IPS DF 6.9 (cell line): ENCODE measurements around the gene DOCK11.
"Not testable (repeated sequence)": the region's sequence is repeated elsewhere in the genome, so short reads cannot be mapped to it uniquely, and the experiment has no call there.

Experiments
- DNase-seq: peaks from one replicate; pipeline ENCODE4 v3.0.0-alpha.2; 2013; ENCODE audit warnings: low read depth, low spot score
- H3K27ac ChIP-seq: one replicate; pipeline ENCODE4 v1.5.1; 2013; ENCODE audit warnings: low read length, control low read depth
- H3K27me3 ChIP-seq: 2 replicates; pipeline ENCODE4 v1.6.1; 2013; ENCODE audit warnings: mild to moderate bottlenecking, low read length; ENCODE audit not compliant: control insufficient read depth, insufficient read depth
- H3K36me3 ChIP-seq: 2 replicates; pipeline ENCODE4 v1.6.1; 2013; ENCODE audit warnings: low read length; ENCODE audit not compliant: control insufficient read depth, insufficient read depth
- H3K4me1 ChIP-seq: 2 replicates; pipeline ENCODE4 v1.6.1; 2013; ENCODE audit warnings: low read length; ENCODE audit not compliant: control insufficient read depth, insufficient read depth
- H3K4me3 ChIP-seq: 2 replicates; pipeline ENCODE4 v1.5.1; 2013; ENCODE audit warnings: mild to moderate bottlenecking, low read length
- H3K9me3 ChIP-seq: 2 replicates; pipeline ENCODE4 v1.6.1; 2013; ENCODE audit warnings: low read length, inconsistent platforms; ENCODE audit not compliant: control insufficient read depth, insufficient read depth
- WGBS: extraction: QIAGEN DNeasy Blood & Tissue Kit; methylation state at CpG from one replicate; pipeline ENCODE4 v1.1.7; 2013; ENCODE audit warnings: mixed read lengths, missing lambda C conversion rate; ENCODE audit not compliant: insufficient read length, insufficient coverage; 5-methylcytosine and 5-hydroxymethylcytosine counted together

Gene DOCK11

DNA sequence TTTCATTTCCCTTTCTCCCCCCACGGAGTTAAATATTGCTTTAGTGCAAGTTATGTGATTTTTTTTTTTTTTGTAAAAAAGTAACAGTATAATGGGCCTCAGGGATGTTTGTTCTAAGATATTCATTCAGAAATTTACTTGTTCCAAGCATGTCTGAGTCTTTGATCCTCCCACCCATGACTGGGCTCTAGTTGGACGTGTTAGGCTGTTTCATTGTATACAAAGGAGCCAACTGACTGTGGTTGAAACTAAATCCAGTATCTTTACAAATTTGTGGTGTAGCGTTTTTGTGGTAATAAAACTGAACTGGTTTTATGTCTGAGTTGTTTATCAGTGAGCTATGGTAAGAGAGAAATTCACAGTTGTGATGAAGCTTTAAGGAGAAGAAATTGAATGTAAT is 74.1 kb downstream of the DOCK11 start:
- no peaks in the 10 kb centered on the region for H3K9me3 ChIP-seq
- no peaks in the 10 kb centered on the region for H3K27me3 ChIP-seq
- H3K4me1 ChIP-seq, result no peaks in the 10 kb centered on the region
- DNase-seq, result no peak
- no peak overlapping the region for H3K27ac ChIP-seq
- H3K36me3 ChIP-seq, result no peaks in the 10 kb centered on the region
- no peak overlapping the region for H3K4me3 ChIP-seq
- no CpG with 5 or more reads among the region's 3 CpGs for WGBS

DNA sequence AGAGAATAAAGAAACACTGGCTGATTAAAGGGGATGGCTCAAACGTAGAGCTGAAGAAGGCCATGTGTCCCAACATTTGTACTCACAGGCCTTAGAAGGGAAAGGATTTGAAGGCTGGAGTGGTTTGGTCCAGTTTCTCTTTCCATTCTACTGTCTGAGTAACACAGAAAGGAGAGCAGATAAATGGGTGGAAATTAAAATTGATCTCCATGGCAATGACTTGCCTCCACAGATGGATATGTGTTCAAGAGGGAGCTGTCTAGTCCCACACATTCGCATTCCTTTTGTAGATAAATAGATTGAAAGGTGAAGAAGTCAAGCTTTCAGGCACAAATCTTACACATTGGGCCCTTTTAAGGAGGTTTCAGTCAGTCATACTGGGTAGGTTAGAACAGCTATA is 74.6 kb downstream of the DOCK11 start:
- Histone ChIP-seq H3K4me1 (no peaks in the 10 kb centered on the region), H3K36me3 (no peaks in the 10 kb centered on the region), H3K27ac (no peak overlapping the region), H3K9me3 (no peaks in the 10 kb centered on the region), H3K4me3 (no peak overlapping the region), H3K27me3 (no peaks in the 10 kb centered on the region)
- WGBS, result no CpG with 5 or more reads among the region's 2 CpGs
- no peak for DNase-seq

DNA sequence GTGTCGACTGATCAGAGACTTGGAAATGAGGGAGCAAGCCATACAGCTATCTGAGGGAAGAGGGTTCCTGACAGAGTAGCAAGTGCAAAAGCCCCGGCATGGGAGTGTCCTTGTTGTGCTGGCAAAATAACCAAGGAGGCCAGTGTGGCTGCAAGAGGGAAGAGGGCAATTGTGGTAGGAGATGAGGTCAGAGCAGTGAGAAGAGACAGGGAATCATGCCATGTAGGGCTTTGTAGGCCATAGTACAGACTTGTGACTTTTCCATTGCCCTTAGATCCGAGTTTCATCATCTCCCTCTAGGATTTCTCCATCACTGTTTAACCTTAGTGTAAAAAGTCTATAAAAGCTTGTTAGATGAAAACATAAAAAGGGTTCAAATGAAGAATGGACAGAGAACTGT is 76.2 kb downstream of the DOCK11 start:
- no peak overlapping the region for H3K4me3 ChIP-seq

DNA sequence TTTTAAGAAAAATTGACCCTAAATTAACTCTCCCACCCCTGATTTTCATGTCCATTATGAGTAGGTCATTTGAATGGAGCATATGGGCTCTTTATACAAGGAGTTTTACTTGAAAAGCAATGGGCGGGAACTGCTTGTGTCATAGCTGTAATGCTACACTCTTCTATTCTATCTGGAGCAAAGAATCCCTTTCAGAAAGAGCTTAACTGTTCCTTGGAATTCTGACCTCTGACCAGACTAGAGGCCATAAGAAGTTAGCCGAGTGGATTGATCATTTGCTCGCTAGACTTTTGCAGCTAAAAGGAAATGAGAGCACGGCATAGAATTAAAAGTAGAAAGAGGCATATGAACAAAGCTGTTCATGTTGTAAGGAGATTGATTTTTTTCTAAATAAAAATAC is 79.1 kb downstream of the DOCK11 start:
- H3K27ac ChIP-seq, result no peak overlapping the region
- H3K27me3 ChIP-seq, result no peaks in the 10 kb centered on the region
- no peaks in the 10 kb centered on the region for H3K36me3 ChIP-seq
- H3K4me3 ChIP-seq, result no peak overlapping the region
- no peak for DNase-seq
- no peaks in the 10 kb centered on the region for H3K9me3 ChIP-seq
- no CpG with 5 or more reads among the region's 4 CpGs for WGBS
- H3K4me1 ChIP-seq, result no peaks in the 10 kb centered on the region

More for the DNA sequence above, 76.2 kb downstream of the DOCK11 start:
- no peak overlapping the region for H3K27ac ChIP-seq
- H3K9me3 ChIP-seq, result no peaks in the 10 kb centered on the region
- no CpG with 5 or more reads among the region's 3 CpGs for WGBS
- no peaks in the 10 kb centered on the region for H3K36me3 ChIP-seq
- H3K27me3 ChIP-seq, result no peaks in the 10 kb centered on the region
- H3K4me1 ChIP-seq, result no peaks in the 10 kb centered on the region
- no peak for DNase-seq

DNA sequence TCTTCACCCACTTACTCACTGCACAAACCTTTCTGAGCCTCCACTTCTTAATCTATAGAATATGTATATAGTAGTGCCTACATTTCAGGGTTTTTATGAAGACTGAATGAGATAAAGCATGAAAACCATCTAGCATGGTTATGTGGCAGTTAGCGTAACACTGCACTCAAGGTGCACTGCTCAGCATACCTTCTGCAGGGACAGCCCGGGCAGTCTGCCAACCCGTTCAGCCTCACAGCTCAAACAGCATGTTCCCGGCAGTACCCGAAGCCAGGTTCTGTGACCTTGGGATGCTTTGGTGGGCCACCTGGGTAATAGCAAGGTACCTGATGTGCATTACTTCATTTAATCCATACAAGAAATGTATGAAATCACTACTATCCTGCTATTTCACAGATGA is 81.4 kb downstream of the DOCK11 start:
- Histone ChIP-seq H3K27ac (no peak overlapping the region), H3K27me3 (no peaks in the 10 kb centered on the region), H3K9me3 (no peaks in the 10 kb centered on the region), H3K4me3 (no peak overlapping the region), H3K36me3 (no peaks in the 10 kb centered on the region), H3K4me1 (no peaks in the 10 kb centered on the region)
- DNase-seq, result no peak
- WGBS, result no CpG with 5 or more reads among the region's 5 CpGs

DNA sequence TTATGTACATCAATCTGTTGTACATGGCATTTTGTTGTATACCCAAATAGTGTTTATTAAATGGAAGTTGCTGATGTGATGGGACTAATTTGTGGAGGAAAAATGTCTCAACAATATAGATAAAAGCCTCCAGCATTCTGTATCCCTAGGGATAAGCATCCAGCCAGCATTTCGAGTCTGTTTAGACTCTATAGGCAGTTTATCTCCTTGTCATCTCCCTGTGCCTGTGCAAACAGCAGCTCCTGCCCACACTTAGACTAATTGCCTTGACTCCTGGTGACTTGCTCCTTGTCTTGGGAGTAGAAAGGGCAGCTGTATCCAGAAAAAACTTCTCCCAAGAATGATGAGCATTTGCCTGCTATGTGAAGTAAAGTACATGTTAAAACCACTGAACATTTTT is 83.8 kb downstream of the DOCK11 start:
- Histone ChIP-seq H3K9me3 (no peaks in the 10 kb centered on the region), H3K27ac (no peak overlapping the region), H3K4me3 (no peak overlapping the region), H3K36me3 (no peaks in the 10 kb centered on the region), H3K4me1 (no peaks in the 10 kb centered on the region), H3K27me3 (no peaks in the 10 kb centered on the region)
- no CpG with 5 or more reads among the region's 1 CpG for WGBS
- DNase-seq, result no peak

DNA sequence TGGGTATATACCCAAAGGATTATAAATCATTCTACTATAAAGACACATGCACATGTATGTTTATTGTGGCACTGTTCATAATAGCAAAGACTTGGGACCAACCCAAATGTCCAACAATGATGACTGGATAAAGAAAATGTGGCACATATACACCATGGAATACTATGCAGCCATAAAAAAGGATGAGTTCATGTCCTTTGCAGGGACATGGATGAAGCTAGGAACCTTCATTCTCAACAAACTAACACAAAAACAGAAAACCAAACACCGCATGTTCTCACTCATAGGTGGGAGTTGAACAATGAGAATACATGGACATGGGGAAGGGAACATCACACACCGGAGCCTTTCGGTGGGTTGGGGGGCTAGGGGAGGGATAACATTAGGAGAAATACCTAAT is 87.3 kb downstream of the DOCK11 start:
- not testable (repeated sequence) for DNase-seq, H3K9me3 ChIP-seq, H3K4me1 ChIP-seq, H3K27ac ChIP-seq, H3K4me3 ChIP-seq, H3K27me3 ChIP-seq, H3K36me3 ChIP-seq
- WGBS, result no CpG with 5 or more reads among the region's 3 CpGs

DNA sequence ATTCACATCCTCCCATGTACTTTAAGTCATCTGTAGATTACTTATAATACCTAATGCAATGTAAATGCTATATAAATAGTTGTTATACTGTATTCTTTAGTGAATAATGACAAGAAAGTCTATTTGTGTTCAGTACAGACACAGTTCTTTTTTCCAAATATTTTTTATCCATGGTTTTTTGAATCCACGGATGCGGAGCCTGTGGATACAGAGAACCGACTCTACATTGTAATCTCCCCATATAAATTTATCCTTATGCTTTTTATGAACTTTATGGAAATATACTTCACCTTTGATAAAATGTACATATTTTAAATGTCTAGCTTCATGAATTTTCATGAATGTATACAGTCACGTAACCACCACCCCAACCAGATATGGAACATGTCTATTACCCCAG is 88.2 kb downstream of the DOCK11 start:
- no CpG with 5 or more reads among the region's 4 CpGs for WGBS
- no peak overlapping the region for H3K4me3 ChIP-seq
- no peaks in the 10 kb centered on the region for H3K4me1 ChIP-seq
- H3K9me3 ChIP-seq, result no peaks in the 10 kb centered on the region
- no peak overlapping the region for H3K27ac ChIP-seq
- no peaks in the 10 kb centered on the region for H3K36me3 ChIP-seq
- DNase-seq, result no peak
- no peaks in the 10 kb centered on the region for H3K27me3 ChIP-seq

DNA sequence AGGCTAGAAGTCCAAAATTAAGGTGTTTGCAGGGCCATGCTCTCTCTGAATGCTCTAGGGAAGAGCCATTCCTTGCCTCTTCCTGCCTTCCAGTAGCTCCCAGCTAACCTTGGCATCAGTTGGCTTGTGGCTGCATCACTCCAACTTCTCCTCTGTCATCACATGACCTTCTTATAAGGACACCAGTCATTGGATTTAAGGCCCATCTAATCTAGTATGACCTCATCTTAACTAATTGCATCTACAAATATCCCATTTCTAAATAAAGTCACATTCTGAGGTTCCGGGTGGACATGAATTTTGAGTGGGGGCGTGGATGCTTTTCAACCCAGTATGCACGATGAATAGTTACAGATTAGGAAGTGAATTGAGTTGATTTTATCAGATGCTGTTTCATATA is 89.7 kb downstream of the DOCK11 start:
- no peak overlapping the region for H3K27ac ChIP-seq
- no peak for DNase-seq
- no peaks in the 10 kb centered on the region for H3K4me1 ChIP-seq
- no peak overlapping the region for H3K4me3 ChIP-seq
- H3K9me3 ChIP-seq, result no peaks in the 10 kb centered on the region
- WGBS, result no CpG with 5 or more reads among the region's 3 CpGs
- no peaks in the 10 kb centered on the region for H3K36me3 ChIP-seq
- no peaks in the 10 kb centered on the region for H3K27me3 ChIP-seq

DNA sequence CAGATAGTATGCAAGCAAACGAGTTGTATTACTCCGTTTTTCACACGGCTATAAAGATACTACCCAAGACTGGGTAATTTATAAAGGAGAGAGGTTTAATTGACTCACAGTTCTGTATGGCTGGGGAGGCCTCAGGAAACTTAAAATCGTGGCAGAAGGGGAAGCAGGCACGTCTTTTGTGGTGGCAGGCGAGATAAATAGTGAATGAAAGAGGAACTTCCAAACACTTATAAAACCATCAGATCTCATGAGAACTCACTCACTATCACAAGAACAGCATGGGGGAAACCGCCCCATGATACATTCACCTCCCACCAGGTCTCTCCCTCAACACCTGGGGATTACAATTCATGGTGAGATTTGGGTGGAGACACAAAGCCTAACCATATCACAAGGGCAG is 90.6 kb downstream of the DOCK11 start:
- not testable (repeated sequence) for H3K27me3 ChIP-seq, H3K36me3 ChIP-seq, DNase-seq, H3K4me1 ChIP-seq, H3K27ac ChIP-seq, H3K4me3 ChIP-seq, H3K9me3 ChIP-seq
- no CpG with 5 or more reads among the region's 7 CpGs for WGBS

DNA sequence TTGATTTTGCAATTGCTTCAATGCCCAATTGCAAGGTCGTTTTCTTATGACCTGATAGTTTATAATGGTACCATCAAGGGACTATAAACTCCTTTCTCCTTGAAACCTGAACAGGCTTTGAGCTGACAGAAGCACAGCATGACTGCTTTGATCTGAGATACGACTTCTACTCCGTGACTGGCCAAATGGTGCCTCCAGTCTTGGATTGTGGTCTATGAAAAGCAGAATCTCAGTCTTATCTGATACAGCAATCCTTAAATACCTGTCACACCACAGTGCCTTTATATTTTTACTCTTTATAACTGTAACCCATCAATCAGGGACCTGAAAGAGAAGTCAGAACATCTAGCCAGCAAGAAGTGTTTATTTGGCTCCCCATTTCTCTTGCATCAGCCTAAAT is 93.1 kb downstream of the DOCK11 start:
- Histone ChIP-seq H3K9me3 (no peaks in the 10 kb centered on the region), H3K27ac (no peak overlapping the region), H3K36me3 (no peaks in the 10 kb centered on the region), H3K4me1 (no peaks in the 10 kb centered on the region), H3K4me3 (no peak overlapping the region), H3K27me3 (no peaks in the 10 kb centered on the region)
- no peak for DNase-seq
- no CpG with 5 or more reads among the region's 3 CpGs for WGBS
